Small intestine (tissue), 7 donors: ENCODE measurements around the gene PKP1. TPM values are rescaled to one million over a fixed set of nuclear protein-coding genes. Genes with fewer than 3 reads are reported as not detected.

Experiments used
- DNase-seq, 2 donors: peaks; one replicate each; pipeline versions ENCODE4 v3.0.0 to v3.0.0-alpha.2; 2013
- FAIRE-seq: peaks from 2 replicates; lab custom pipeline; 2012; peaks lifted over from hg19 to GRCh38; lab: Jason Lieb, UNC
- H3K27ac ChIP-seq, 3 donors: one replicate each; pipeline ENCODE4 v1.5.1; 2013; ENCODE audit warnings: low read length in 2 of 3, mild to moderate bottlenecking in 2 of 3, control low read depth in 1 of 3, inconsistent platforms in 1 of 3, low read depth in 1 of 3, moderate library complexity in 1 of 3
- H3K27me3 ChIP-seq, 3 donors: one replicate each; pipeline ENCODE4 v1.6.1; 2013; ENCODE audit warnings: low read length in 3 of 3, inconsistent platforms in 1 of 3; ENCODE audit not compliant: control insufficient read depth in 3 of 3, insufficient read depth in 3 of 3
- H3K36me3 ChIP-seq, 3 donors: one replicate each; pipeline ENCODE4 v1.6.1; 2013; ENCODE audit warnings: low read length in 3 of 3, inconsistent platforms in 1 of 3, low read depth in 1 of 3, mild to moderate bottlenecking in 1 of 3, moderate library complexity in 1 of 3; ENCODE audit not compliant: control insufficient read depth in 3 of 3, insufficient read depth in 2 of 3
- H3K4me1 ChIP-seq, 3 donors: one replicate each; pipeline ENCODE4 v1.6.1; 2013; ENCODE audit warnings: low read length in 2 of 3, inconsistent platforms in 1 of 3, low read depth in 1 of 3, mild to moderate bottlenecking in 1 of 3, moderate library complexity in 1 of 3; ENCODE audit not compliant: control insufficient read depth in 3 of 3, insufficient read depth in 2 of 3
- H3K4me3 ChIP-seq, 3 donors: one replicate each; pipeline ENCODE4 v1.5.1; 2013; ENCODE audit warnings: low read length in 3 of 3, control low read depth in 1 of 3, inconsistent platforms in 1 of 3, low read depth in 1 of 3, mild to moderate bottlenecking in 1 of 3, moderate library complexity in 1 of 3
- H3K9me3 ChIP-seq, 2 donors: one replicate each; pipeline ENCODE4 v1.6.1; 2013; ENCODE audit warnings: low read depth in 1 of 2, low read length in 1 of 2; ENCODE audit not compliant: control insufficient read depth in 2 of 2, insufficient read depth in 1 of 2
- WGBS, 3 donors: extraction: QIAGEN DNeasy Blood & Tissue Kit; methylation state at CpG; one replicate each; pipeline ENCODE4 v1.1.7; 2013; 5-methylcytosine and 5-hydroxymethylcytosine counted together
- polyA plus RNA-seq, 4 donors: library from polyadenylated mRNA; stranded (reverse) in 3 of 4; unstranded in 1 of 4; fragments of 200-250 nt in 3 of 4; fragments of 120-200 nt in 1 of 4; gene quantifications; one replicate each; pipeline versions ENCODE4 v1.2.1 to v1.2.3, GENCODE V29; 2013
- donor health status: healthy with polysubstance abuse.
- donor health status: control.
- donor health status: control.
- donor health status: Bipolar disorder and iron deficiency.
- donor health status: healthy.

PKP1 gene
- polyA plus RNA-seq, 4 donors: 0.24 to 0.69 (median 0.36) TPM

DNA sequence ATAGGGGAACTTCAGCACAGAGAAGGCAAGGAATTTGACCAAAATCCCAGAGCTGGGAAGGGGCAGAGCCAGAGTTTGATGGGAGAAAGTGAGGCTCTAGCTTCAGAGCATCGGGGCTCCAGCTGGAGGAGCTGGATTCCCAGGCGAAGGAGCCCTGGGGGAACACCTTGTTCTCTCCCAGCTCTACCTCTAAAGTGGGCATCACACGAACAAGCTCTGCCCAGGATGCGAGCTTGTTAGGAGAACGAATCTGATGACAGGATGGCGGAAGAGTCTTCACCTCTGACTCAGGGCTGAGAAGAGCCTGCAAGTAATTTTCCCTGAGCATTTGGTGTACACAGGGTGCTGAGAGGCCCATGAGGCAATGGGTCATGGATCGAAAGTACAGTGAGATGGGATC, 72.2 kb downstream of the PKP1 start:
- H3K4me1 ChIP-seq: no peaks in the 10 kb centered on the region
- FAIRE-seq: no peak
- 84 to 95% (median 86%) methylated on average over 7 of the region's 7 CpGs for WGBS, 3 donors
- H3K36me3 ChIP-seq: no peaks in the 10 kb centered on the region
- no peak overlapping the region for H3K4me3 ChIP-seq
- no peak for DNase-seq
- H3K27me3 ChIP-seq: peaks cover 0 to 7% (median 0%) of the 10 kb centered on the region in 3 donors
- H3K9me3 ChIP-seq: no peaks in the 10 kb centered on the region
- no peak overlapping the region for H3K27ac ChIP-seq

DNA sequence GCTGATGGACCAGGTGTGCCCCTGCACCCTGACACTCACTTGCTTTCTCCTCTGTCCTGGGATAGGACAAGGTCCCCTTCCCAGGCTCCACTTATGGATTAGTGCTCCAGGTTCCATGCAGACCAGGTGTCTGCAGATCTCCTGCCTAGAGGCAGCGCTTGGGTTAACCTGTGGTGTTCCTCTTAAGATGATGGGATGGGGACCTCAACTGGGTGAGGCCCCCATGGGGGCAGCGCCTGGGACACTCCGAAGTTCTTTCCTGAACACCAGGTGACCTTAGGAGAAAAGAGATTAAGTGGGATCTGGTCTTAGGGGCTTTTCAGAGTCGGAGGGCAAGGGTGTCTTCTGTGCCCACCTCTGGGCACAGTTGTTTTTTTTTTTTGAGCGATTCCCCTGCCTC, 72.9 kb downstream of the PKP1 start:
- no peaks in the 10 kb centered on the region for H3K4me1 ChIP-seq
- no peak overlapping the region for H3K4me3 ChIP-seq
- WGBS, 3 donors: 87 to 90% (median 89%) methylated on average over 5 of the region's 5 CpGs
- DNase-seq (no peak), FAIRE-seq (no peak)
- peaks cover 0 to 7% (median 0%) of the 10 kb centered on the region in 3 donors for H3K27me3 ChIP-seq
- H3K27ac ChIP-seq: no peak overlapping the region
- no peaks in the 10 kb centered on the region for H3K9me3 ChIP-seq
- H3K36me3 ChIP-seq: no peaks in the 10 kb centered on the region

DNA sequence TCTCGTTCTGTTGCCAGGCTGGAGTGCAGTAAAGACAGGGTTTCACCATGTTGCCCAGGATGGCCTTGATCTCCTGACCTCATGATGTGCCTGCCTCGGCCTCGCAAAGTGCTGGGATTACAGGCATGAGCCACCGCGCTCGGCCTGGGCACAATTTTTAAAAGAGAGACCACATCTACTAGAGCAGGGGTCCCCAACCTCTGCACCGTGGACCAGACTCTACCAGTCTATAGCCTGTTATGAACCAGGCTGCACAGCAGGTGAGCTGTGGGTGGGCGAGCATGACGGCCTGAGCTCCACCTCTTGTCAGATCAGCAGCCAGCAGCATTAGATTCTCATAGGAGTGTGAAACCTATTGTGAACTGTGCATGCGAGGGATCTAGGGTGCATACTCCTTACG, 73.4 kb downstream of the PKP1 start:
- 76 to 90% (median 86%) methylated on average over 11 of the region's 11 CpGs for WGBS, 3 donors
- FAIRE-seq: no peak

DNA sequence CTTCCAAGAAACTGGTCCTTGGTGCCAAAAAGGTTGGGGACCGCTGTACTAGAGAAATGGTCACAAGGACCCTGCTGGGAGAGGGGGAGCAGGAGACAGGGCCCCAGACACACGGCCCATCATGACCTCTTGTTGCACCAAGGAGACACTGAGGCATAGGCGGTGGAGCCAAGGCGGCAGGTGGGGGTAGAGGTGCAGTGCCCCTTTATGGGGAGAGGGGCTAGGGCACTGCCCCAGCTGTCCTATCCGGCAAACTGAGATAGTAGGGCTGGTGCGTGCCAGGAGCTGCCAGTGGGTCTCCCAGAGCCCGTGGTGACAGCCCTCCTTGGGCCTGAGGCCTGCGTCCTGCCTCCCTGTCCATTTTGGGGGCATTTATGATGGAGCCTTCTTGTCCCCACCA, 73.9 kb downstream of the PKP1 start:
- H3K4me3 ChIP-seq: no peak overlapping the region
- H3K36me3 ChIP-seq: no peaks in the 10 kb centered on the region
- no peak overlapping the region for H3K27ac ChIP-seq
- no peak for DNase-seq
- no peaks in the 10 kb centered on the region for H3K9me3 ChIP-seq
- FAIRE-seq: no peak
- 85 to 94% (median 91%) methylated on average over 7 to 8 of the region's 8 CpGs for WGBS, 3 donors
- no peaks in the 10 kb centered on the region for H3K4me1 ChIP-seq
- H3K27me3 ChIP-seq: peaks cover 0 to 12% (median 0%) of the 10 kb centered on the region in 3 donors

More for the DNA sequence above, 73.4 kb downstream of the PKP1 start:
- H3K4me1 ChIP-seq: no peaks in the 10 kb centered on the region
- no peak for DNase-seq
- H3K36me3 ChIP-seq: no peaks in the 10 kb centered on the region
- no peak overlapping the region for H3K27ac ChIP-seq
- no peak overlapping the region for H3K4me3 ChIP-seq
- H3K9me3 ChIP-seq: no peaks in the 10 kb centered on the region
- peaks cover 0 to 7% (median 0%) of the 10 kb centered on the region in 3 donors for H3K27me3 ChIP-seq

DNA sequence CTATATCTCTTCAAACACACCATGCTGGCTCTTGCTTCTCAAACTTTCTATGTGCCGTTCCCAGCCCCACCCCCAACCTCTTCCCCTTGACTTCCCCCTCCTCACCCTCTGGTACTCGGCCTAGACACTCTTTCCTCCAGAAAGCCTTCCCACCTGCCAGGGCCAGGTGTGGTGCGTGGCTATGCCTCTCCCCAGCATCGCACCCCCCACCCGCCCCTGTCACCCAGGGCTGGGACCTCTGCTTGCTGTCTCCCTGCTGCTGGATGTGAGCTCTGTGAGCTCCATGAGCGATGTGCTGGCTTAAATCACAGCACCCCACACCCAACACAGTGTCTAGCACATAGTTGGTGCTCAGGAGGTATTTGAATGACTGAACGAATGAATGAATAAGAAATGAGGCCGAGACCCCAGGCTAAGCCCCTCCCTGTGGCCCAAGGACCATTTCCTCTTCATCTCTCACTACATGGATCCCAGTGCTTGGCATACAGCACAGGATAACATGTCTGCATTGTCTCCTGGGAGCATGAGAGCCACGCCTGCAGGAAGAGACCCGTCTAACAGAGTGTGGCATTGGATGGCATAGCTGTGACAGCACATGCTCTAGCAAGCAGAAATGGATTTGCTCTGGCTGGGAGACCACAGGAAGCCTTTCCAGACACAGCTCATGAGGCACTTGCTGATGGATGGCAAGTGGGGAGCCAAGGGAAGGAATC, 74.5 kb downstream of the PKP1 start:
- DNase-seq (no peak), FAIRE-seq (no peak)
- H3K4me1 ChIP-seq: no peaks in the 10 kb centered on the region
- H3K27me3 ChIP-seq: peaks cover 0 to 14% (median 0%) of the 10 kb centered on the region in 3 donors
- H3K9me3 ChIP-seq: no peaks in the 10 kb centered on the region
- H3K4me3 ChIP-seq: no peak overlapping the region
- H3K36me3 ChIP-seq: no peaks in the 10 kb centered on the region
- H3K27ac ChIP-seq: no peak overlapping the region
- WGBS, 3 donors: 74 to 78% (median 75%) methylated on average over 10 of the region's 10 CpGs

DNA sequence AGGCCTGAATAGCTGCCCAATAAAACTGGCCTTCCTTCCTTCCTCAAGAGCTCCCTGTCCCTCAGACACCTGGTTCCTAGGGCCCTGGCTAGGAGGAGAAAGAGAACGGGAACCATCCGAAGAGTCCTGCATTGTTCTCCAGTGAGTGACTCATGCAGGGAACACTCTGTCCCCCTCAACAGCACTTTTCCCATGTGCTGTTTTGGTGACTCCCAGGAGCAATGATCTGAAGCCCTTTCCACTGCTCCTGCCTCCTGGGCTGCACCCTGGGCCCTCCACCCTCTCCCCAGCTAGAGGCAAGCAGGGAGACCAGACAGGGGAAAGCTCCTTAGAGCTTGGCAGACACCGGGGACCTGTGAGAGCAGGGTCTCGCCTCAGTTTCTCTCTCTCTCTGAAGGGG, 75.3 kb downstream of the PKP1 start:
- no peaks in the 10 kb centered on the region for H3K36me3 ChIP-seq
- peaks cover 0 to 14% (median 0%) of the 10 kb centered on the region in 3 donors for H3K27me3 ChIP-seq
- H3K4me1 ChIP-seq: no peaks in the 10 kb centered on the region
- DNase-seq (no peak), FAIRE-seq (no peak)
- H3K9me3 ChIP-seq: no peaks in the 10 kb centered on the region
- no peak overlapping the region for H3K27ac ChIP-seq
- H3K4me3 ChIP-seq: no peak overlapping the region
- 83 to 90% (median 90%) methylated on average over 4 of the region's 4 CpGs for WGBS, 3 donors

DNA sequence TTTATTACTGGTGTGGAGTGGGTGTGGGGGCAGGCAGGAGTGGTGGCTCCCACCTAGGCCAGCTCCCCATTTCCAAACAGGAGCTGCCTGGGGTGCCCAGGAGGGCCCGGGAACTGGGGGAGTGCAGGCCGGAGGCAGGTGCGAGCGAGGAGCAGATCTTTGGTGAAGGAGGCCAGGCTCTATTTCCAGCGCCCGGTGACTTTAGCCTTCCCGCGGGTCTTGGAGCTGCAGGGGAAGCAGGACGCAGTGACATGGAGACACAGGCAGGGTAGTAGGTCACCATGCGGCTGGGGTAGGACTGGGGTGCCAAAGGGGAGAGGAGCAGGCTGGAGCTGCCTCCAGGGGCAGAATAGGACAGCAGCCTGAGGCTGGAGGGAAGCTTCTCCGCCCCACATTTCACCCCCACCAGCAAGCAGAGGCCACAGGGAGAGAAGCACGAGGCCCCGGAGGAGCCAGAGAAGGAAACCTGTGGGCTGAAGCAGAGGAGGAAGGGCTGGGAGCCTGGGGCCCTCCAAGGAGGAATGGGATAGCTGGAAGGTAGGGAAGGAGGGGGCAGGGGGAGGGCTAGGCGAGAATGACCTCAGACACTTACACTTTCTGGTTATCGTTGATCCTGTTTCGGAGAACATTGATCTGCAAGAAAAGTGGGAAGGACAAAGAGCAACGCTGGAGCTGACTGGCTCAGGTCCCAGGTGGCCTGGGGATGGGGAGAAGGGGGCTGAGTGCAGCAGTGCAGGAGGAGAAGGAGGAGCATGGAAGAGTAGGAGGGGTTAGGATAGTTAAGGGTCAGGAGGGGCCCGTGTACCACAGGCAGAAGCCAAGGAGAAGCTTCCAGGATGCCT, 75.9 kb downstream of the PKP1 start:
- Histone ChIP-seq H3K27me3 (peaks cover 0 to 14% (median 0%) of the 10 kb centered on the region in 3 donors), H3K36me3 (no peaks in the 10 kb centered on the region), H3K4me1 (no peaks in the 10 kb centered on the region), H3K9me3 (no peaks in the 10 kb centered on the region), H3K27ac (no peak overlapping the region), H3K4me3 (no peak overlapping the region)
- DNase-seq (no peak), FAIRE-seq (no peak)
- WGBS, 3 donors: 76 to 81% (median 77%) methylated on average over 18 of the region's 18 CpGs

DNA sequence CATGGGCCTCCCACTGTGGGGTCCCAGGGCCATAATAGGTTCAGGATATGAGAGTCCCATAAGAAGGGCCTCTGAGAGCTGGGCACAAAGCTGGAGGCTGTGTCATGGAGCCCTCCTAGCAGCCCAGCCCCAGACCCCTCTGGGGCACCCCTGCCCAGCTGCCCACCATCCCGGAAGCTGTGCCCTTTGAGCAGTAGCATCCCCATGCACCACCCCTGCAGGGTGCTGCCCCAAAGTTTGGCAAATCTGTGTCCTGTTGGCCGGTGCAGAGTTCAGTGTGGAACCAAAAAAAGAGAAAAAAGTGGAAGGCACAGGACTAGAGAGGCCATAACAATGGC, 76.5 kb downstream of the PKP1 start:
- no peaks in the 10 kb centered on the region for H3K36me3 ChIP-seq
- DNase-seq (no peak), FAIRE-seq (no peak)
- H3K27me3 ChIP-seq: peaks cover 0 to 14% (median 0%) of the 10 kb centered on the region in 3 donors
- no peaks in the 10 kb centered on the region for H3K9me3 ChIP-seq
- WGBS, 3 donors: 78 to 92% (median 81%) methylated on average over 2 of the region's 2 CpGs
- no peaks in the 10 kb centered on the region for H3K4me1 ChIP-seq
- no peak overlapping the region for H3K27ac ChIP-seq
- H3K4me3 ChIP-seq: no peak overlapping the region
